Stimulated activated naive CD8-positive, alpha-beta T cell treated with anti-CD3 and anti-CD28 coated beads, Interleukin-15, Interleukin-2, amounts not matched to agents 100 ng/mL and 50 ng/mL, for 24 hours (primary cell): ENCODE measurements around the gene TMEM178A.

Source experiments
- H3K27ac Mint-ChIP-seq: one replicate; pipeline ENCODE4 v1.8.0; 2021; ENCODE audit warnings: mild to moderate bottlenecking, mixed read lengths
- H3K27me3 Mint-ChIP-seq: one replicate; pipeline ENCODE4 v1.8.0; 2021; ENCODE audit warnings: mixed read lengths
- H3K36me3 Mint-ChIP-seq: one replicate; pipeline ENCODE4 v1.8.0; 2021; ENCODE audit warnings: low read depth, mixed read lengths
- H3K4me1 Mint-ChIP-seq: one replicate; pipeline ENCODE4 v1.8.0; 2021; ENCODE audit warnings: low read depth, mixed read lengths
- H3K4me3 Mint-ChIP-seq: one replicate; pipeline ENCODE4 v1.8.0; 2021; ENCODE audit warnings: mild to moderate bottlenecking, mixed read lengths
- H3K9me3 Mint-ChIP-seq: one replicate; pipeline ENCODE4 v1.8.0; 2021; ENCODE audit warnings: mixed read lengths

Gene TMEM178A

GRCh38 chr2:39705638-39706037, 39.9 kb downstream of the TMEM178A start:
- H3K36me3 Mint-ChIP-seq = peaks cover 4% of the 10 kb centered on the region
- no peaks in the 10 kb centered on the region for H3K4me1 Mint-ChIP-seq
- H3K4me3 Mint-ChIP-seq = no peak overlapping the region
- no peak overlapping the region for H3K27ac Mint-ChIP-seq
- peaks cover 11% of the 10 kb centered on the region for H3K27me3 Mint-ChIP-seq
- peaks cover 11% of the 10 kb centered on the region for H3K9me3 Mint-ChIP-seq

GRCh38 chr2:39706312-39706711, 40.6 kb downstream of the TMEM178A start:
- H3K4me3 Mint-ChIP-seq = no peak overlapping the region
- peaks cover 11% of the 10 kb centered on the region for H3K27me3 Mint-ChIP-seq
- H3K36me3 Mint-ChIP-seq = peaks cover 4% of the 10 kb centered on the region
- H3K4me1 Mint-ChIP-seq = no peaks in the 10 kb centered on the region
- H3K9me3 Mint-ChIP-seq = peaks cover 11% of the 10 kb centered on the region
- no peak overlapping the region for H3K27ac Mint-ChIP-seq

- Mint-ChIP-seq H3K36me3 (no peaks in the 10 kb centered on the region), H3K27me3 (peaks cover 11% of the 10 kb centered on the region), H3K27ac (no peak overlapping the region), H3K4me3 (no peak overlapping the region), H3K9me3 (peaks cover 5% of the 10 kb centered on the region), H3K4me1 (no peaks in the 10 kb centered on the region)
These were observed 41.2 kb downstream of the TMEM178A start for GRCh38 chr2:39706945-39707344.

- H3K4me3 Mint-ChIP-seq = no peak overlapping the region
- no peaks in the 10 kb centered on the region for H3K36me3 Mint-ChIP-seq
- H3K4me1 Mint-ChIP-seq = no peaks in the 10 kb centered on the region
- peaks cover 11% of the 10 kb centered on the region for H3K27me3 Mint-ChIP-seq
- H3K9me3 Mint-ChIP-seq = no peaks in the 10 kb centered on the region
- no peak overlapping the region for H3K27ac Mint-ChIP-seq
These were observed 42.3 kb downstream of the TMEM178A start for GRCh38 chr2:39708003-39708402.

GRCh38 chr2:39710807-39711206, 45.1 kb downstream of the TMEM178A start:
- Mint-ChIP-seq H3K27me3 (peaks cover 9% of the 10 kb centered on the region), H3K36me3 (no peaks in the 10 kb centered on the region)

GRCh38 chr2:39712953-39713352, 47.2 kb downstream of the TMEM178A start:
- Mint-ChIP-seq H3K27me3 (peaks cover 2% of the 10 kb centered on the region), H3K27ac (no peak overlapping the region), H3K9me3 (no peaks in the 10 kb centered on the region), H3K36me3 (no peaks in the 10 kb centered on the region), H3K4me3 (no peak overlapping the region), H3K4me1 (no peaks in the 10 kb centered on the region)

More at GRCh38 chr2:39710807-39711206, 45.1 kb downstream of the TMEM178A start:
- Mint-ChIP-seq H3K27ac (no peak overlapping the region), H3K4me1 (no peaks in the 10 kb centered on the region), H3K4me3 (no peak overlapping the region), H3K9me3 (no peaks in the 10 kb centered on the region)

GRCh38 chr2:39715095-39715494, 49.4 kb downstream of the TMEM178A start:
- Mint-ChIP-seq H3K36me3 (no peaks in the 10 kb centered on the region), H3K4me1 (no peaks in the 10 kb centered on the region)

GRCh38 chr2:39715822-39716221, 50.1 kb downstream of the TMEM178A start:
- Mint-ChIP-seq H3K27ac (no peak overlapping the region), H3K4me3 (no peak overlapping the region)

More at GRCh38 chr2:39715095-39715494, 49.4 kb downstream of the TMEM178A start:
- Mint-ChIP-seq H3K27ac (no peak overlapping the region), H3K9me3 (no peaks in the 10 kb centered on the region), H3K4me3 (no peak overlapping the region), H3K27me3 (no peaks in the 10 kb centered on the region)

GRCh38 chr2:39717067-39717466, 51.4 kb downstream of the TMEM178A start:
- Mint-ChIP-seq H3K4me3 (no peak overlapping the region), H3K9me3 (no peaks in the 10 kb centered on the region), H3K4me1 (no peaks in the 10 kb centered on the region), H3K36me3 (no peaks in the 10 kb centered on the region), H3K27ac (no peak overlapping the region), H3K27me3 (peaks cover 9% of the 10 kb centered on the region)

More at GRCh38 chr2:39715822-39716221, 50.1 kb downstream of the TMEM178A start:
- H3K36me3 Mint-ChIP-seq = no peaks in the 10 kb centered on the region
- no peaks in the 10 kb centered on the region for H3K4me1 Mint-ChIP-seq
- H3K9me3 Mint-ChIP-seq = no peaks in the 10 kb centered on the region
- H3K27me3 Mint-ChIP-seq = peaks cover 6% of the 10 kb centered on the region

GRCh38 chr2:39718483-39718882, 52.8 kb downstream of the TMEM178A start:
- Mint-ChIP-seq H3K4me1 (no peaks in the 10 kb centered on the region), H3K9me3 (no peaks in the 10 kb centered on the region), H3K36me3 (no peaks in the 10 kb centered on the region), H3K27ac (no peak overlapping the region), H3K27me3 (peaks cover 11% of the 10 kb centered on the region), H3K4me3 (no peak overlapping the region)

GRCh38 chr2:39719317-39719716, 53.6 kb downstream of the TMEM178A start:
- H3K9me3 Mint-ChIP-seq = no peaks in the 10 kb centered on the region
- H3K4me3 Mint-ChIP-seq = no peak overlapping the region
- H3K27ac Mint-ChIP-seq = no peak overlapping the region
- peaks cover 11% of the 10 kb centered on the region for H3K27me3 Mint-ChIP-seq
- H3K36me3 Mint-ChIP-seq = no peaks in the 10 kb centered on the region
- no peaks in the 10 kb centered on the region for H3K4me1 Mint-ChIP-seq

GRCh38 chr2:39720970-39721369, 55.3 kb downstream of the TMEM178A start:
- no peaks in the 10 kb centered on the region for H3K9me3 Mint-ChIP-seq
- no peak overlapping the region for H3K27ac Mint-ChIP-seq
- H3K27me3 Mint-ChIP-seq = peaks cover 11% of the 10 kb centered on the region
- H3K36me3 Mint-ChIP-seq = no peaks in the 10 kb centered on the region
- no peak overlapping the region for H3K4me3 Mint-ChIP-seq
- no peaks in the 10 kb centered on the region for H3K4me1 Mint-ChIP-seq

GRCh38 chr2:39723497-39723896, 57.8 kb downstream of the TMEM178A start:
- H3K4me1 Mint-ChIP-seq = peaks cover 4% of the 10 kb centered on the region

GRCh38 chr2:39723946-39724827, 58.5 kb downstream of the TMEM178A start:
- Mint-ChIP-seq H3K9me3 (no peaks in the 10 kb centered on the region), H3K4me3 (no peak overlapping the region), H3K4me1 (peaks cover 4% of the 10 kb centered on the region), H3K27ac (no peak overlapping the region), H3K36me3 (no peaks in the 10 kb centered on the region), H3K27me3 (peaks cover 11% of the 10 kb centered on the region)

More at GRCh38 chr2:39723497-39723896, 57.8 kb downstream of the TMEM178A start:
- Mint-ChIP-seq H3K9me3 (no peaks in the 10 kb centered on the region), H3K4me3 (no peak overlapping the region), H3K27me3 (peaks cover 11% of the 10 kb centered on the region), H3K36me3 (no peaks in the 10 kb centered on the region), H3K27ac (no peak overlapping the region)

- Mint-ChIP-seq H3K4me3 (no peak overlapping the region), H3K4me1 (peaks cover 4% of the 10 kb centered on the region), H3K27me3 (peaks cover 11% of the 10 kb centered on the region), H3K9me3 (no peaks in the 10 kb centered on the region), H3K36me3 (no peaks in the 10 kb centered on the region), H3K27ac (no peak overlapping the region)
These were observed 59.1 kb downstream of the TMEM178A start for GRCh38 chr2:39724828-39725144.

GRCh38 chr2:39725401-39725800, 59.7 kb downstream of the TMEM178A start:
- peaks cover 4% of the 10 kb centered on the region for H3K4me1 Mint-ChIP-seq
- H3K27me3 Mint-ChIP-seq = peaks cover 10% of the 10 kb centered on the region
- H3K9me3 Mint-ChIP-seq = no peaks in the 10 kb centered on the region
- no peaks in the 10 kb centered on the region for H3K36me3 Mint-ChIP-seq
- H3K27ac Mint-ChIP-seq = no peak overlapping the region
- H3K4me3 Mint-ChIP-seq = no peak overlapping the region
